B cell (primary cell): ENCODE data around the gene PPP1R14B. TPM values are rescaled to one million over a fixed set of nuclear protein-coding genes. Genes with fewer than 3 reads are reported as not detected.

Experiments used
- ATAC-seq: fragments of 200-7000 bp; cut with Tn5 transposase; one replicate; pipeline ENCODE4 v1.10.0; 2021; ENCODE audit warnings: low read depth, mild to moderate bottlenecking, moderate number of reproducible peaks, moderate library complexity
- CTCF ChIA-PET: fragments of 350-600 bp; sonication (Branson Sonifier 250); formaldehyde crosslinking; loops from one replicate; lab custom pipeline; 2021; ENCODE audit warnings: antibody characterized with exemption, inconsistent platforms; lab: Charles Lee
- POLR2A ChIA-PET: fragments of 350-600 bp; sonication (Branson Sonifier 250); formaldehyde crosslinking; loops from one replicate; lab custom pipeline; 2021; ENCODE audit warnings: antibody characterized with exemption; lab: Charles Lee
- DNase-seq: peaks from one replicate; pipeline ENCODE4 v3.0.0; 2013
- H2AFZ ChIP-seq: 2 replicates; pipeline ENCODE4 v1.6.1; 2012; ENCODE audit warnings: mild to moderate bottlenecking, low read depth, low read length; ENCODE audit not compliant: insufficient read depth, poor library complexity, severe bottlenecking
- H3K27ac ChIP-seq, 2 donors: 1 replicate in 1 of 2; 2 replicates in 1 of 2; pipeline ENCODE4 v1.5.1; 2012 to 2013; ENCODE audit warnings: low read length in 2 of 2, mild to moderate bottlenecking in 2 of 2, moderate library complexity in 1 of 2
- H3K27me3 ChIP-seq, 4 experiments: fragments of 200-600 bp in 1 of 4; sonication (generic) in 1 of 4; replicated peaks in 1 of 4; 1 replicate in 2 of 4; 2 replicates in 2 of 4; pipeline versions ENCODE4 v1.6.1 to v1.7.0; 2013 to 2016; ENCODE audit warnings: low read length in 3 of 4, mild to moderate bottlenecking in 2 of 4, mixed read lengths in 1 of 4, moderate library complexity in 1 of 4; ENCODE audit not compliant: insufficient read depth in 4 of 4, control insufficient read depth in 3 of 4; ENCODE audit errors: control extremely low read depth in 1 of 4
- H3K36me3 ChIP-seq, 2 experiments: replicated peaks in 1 of 2; 1 replicate in 1 of 2; 2 replicates in 1 of 2; pipeline versions ENCODE4 v1.6.1 to v1.7.1; 2013; ENCODE audit warnings: low read length in 1 of 2; ENCODE audit not compliant: insufficient read depth in 2 of 2, control insufficient read depth in 1 of 2; ENCODE audit errors: control extremely low read depth in 1 of 2, extremely low read depth in 1 of 2
- H3K4me1 ChIP-seq, 2 donors: fragments of 200-600 bp in 1 of 2; sonication (generic) in 1 of 2; 1 replicate in 1 of 2; 2 replicates in 1 of 2; pipeline versions ENCODE4 v1.5.1 to v1.6.1; 2013 to 2017; ENCODE audit warnings: low read length in 2 of 2; ENCODE audit not compliant: control insufficient read depth in 2 of 2, insufficient read depth in 2 of 2
- H3K4me2 ChIP-seq: replicated peaks from 2 replicates; pipeline ENCODE3; 2012; ENCODE audit warnings: mild to moderate bottlenecking, low read depth, low read length; ENCODE audit not compliant: poor library complexity, severe bottlenecking
- H3K4me3 ChIP-seq, 5 experiments: fragments of 200-600 bp in 1 of 5; sonication (generic) in 1 of 5; 1 replicate in 3 of 5; 2 replicates in 2 of 5; pipeline versions ENCODE4 v1.5.1 to v1.7.0; 2011 to 2016; ENCODE audit warnings: low read length in 4 of 5, mild to moderate bottlenecking in 4 of 5, low read depth in 2 of 5, control low read depth in 1 of 5, moderate library complexity in 1 of 5; ENCODE audit not compliant: insufficient read depth in 1 of 5; ENCODE audit errors: control extremely low read depth in 1 of 5, extremely low read depth in 1 of 5
- H3K79me2 ChIP-seq: fragments of 200-600 bp; sonication (generic); one replicate; pipeline ENCODE4 v1.6.0; 2016; ENCODE audit warnings: low read length; ENCODE audit not compliant: control insufficient read depth, insufficient read depth
- H3K9ac ChIP-seq: fragments of 200-600 bp; sonication (generic); 2 replicates; pipeline ENCODE4 v1.6.1; 2017; ENCODE audit warnings: mild to moderate bottlenecking, low read length, moderate library complexity
- H3K9me3 ChIP-seq, 3 donors: one replicate each; pipeline versions ENCODE4 v1.6.1 to v1.7.1; 2013; ENCODE audit warnings: low read length in 2 of 3; ENCODE audit not compliant: control insufficient read depth in 2 of 3, insufficient read depth in 1 of 3; ENCODE audit errors: control extremely low read depth in 1 of 3
- H4K20me1 ChIP-seq: 2 replicates; pipeline ENCODE4 v1.6.0; 2012; ENCODE audit warnings: mild to moderate bottlenecking, low read length; ENCODE audit not compliant: insufficient read depth, control insufficient read depth, poor library complexity, severe bottlenecking
- H3K27ac Mint-ChIP-seq: one replicate; pipeline ENCODE4 v1.8.0; 2021; ENCODE audit warnings: mixed read lengths
- H3K27me3 Mint-ChIP-seq: one replicate; pipeline ENCODE4 v1.8.0; 2021; ENCODE audit warnings: mixed read lengths
- H3K4me1 Mint-ChIP-seq: one replicate; pipeline ENCODE4 v1.8.0; 2021; ENCODE audit warnings: mixed read lengths
- H3K4me3 Mint-ChIP-seq: one replicate; pipeline ENCODE4 v1.8.0; 2021; ENCODE audit warnings: mixed read lengths
- H3K9me3 Mint-ChIP-seq: one replicate; pipeline ENCODE4 v1.8.0; 2022; ENCODE audit warnings: mixed read lengths; ENCODE audit not compliant: insufficient read depth
- EZH2 ChIP-seq: IDR thresholded peaks from 2 replicates; pipeline ENCODE4 v1.6.1; 2012; ENCODE audit warnings: borderline replicate concordance, low read depth, mild to moderate bottlenecking, moderate library complexity, low read length; ENCODE audit not compliant: insufficient read depth, poor library complexity, severe bottlenecking
- WGBS: methylation state at CpG from one replicate; pipeline ENCODE4 v1.1.5; 2013; ENCODE audit warnings: missing lambda C conversion rate; ENCODE audit not compliant: insufficient coverage; 5-methylcytosine and 5-hydroxymethylcytosine counted together
- intact Hi-C: fragments of 100-400 bp; cut with micrococcal nuclease; formaldehyde crosslinking; loops from one replicate; pipeline ENCODE4 v1.10.0; 2022
- polyA plus RNA-seq: library from polyadenylated mRNA; depleted of rRNA; stranded (reverse); fragments of >200 nt; gene quantifications from 2 replicates; pipeline ENCODE4 v1.2.3, GENCODE V29; 2012
- total RNA-seq, 2 donors: library from RNA; stranded (reverse); fragments of 120-200 nt in 1 of 2; gene quantifications; 1 replicate in 1 of 2; 2 replicates in 1 of 2; pipeline versions ENCODE4 v1.2.3 to v1.2.4, GENCODE V29; 2013 to 2022
- TF ChIP-seq, protein P1 (sequence below): fragments of 200-600 bp; IDR thresholded peaks from one replicate; pipeline ENCODE4 v1.8.0; 2022; ENCODE audit warnings: antibody characterized with exemption, mild to moderate bottlenecking

PPP1R14B gene
- total and polyA plus RNA-seq, 2 donors (not counting 1 experiment from before 2014, with no cell fraction given) = 41.2 to 51.0 TPM

DNA sequence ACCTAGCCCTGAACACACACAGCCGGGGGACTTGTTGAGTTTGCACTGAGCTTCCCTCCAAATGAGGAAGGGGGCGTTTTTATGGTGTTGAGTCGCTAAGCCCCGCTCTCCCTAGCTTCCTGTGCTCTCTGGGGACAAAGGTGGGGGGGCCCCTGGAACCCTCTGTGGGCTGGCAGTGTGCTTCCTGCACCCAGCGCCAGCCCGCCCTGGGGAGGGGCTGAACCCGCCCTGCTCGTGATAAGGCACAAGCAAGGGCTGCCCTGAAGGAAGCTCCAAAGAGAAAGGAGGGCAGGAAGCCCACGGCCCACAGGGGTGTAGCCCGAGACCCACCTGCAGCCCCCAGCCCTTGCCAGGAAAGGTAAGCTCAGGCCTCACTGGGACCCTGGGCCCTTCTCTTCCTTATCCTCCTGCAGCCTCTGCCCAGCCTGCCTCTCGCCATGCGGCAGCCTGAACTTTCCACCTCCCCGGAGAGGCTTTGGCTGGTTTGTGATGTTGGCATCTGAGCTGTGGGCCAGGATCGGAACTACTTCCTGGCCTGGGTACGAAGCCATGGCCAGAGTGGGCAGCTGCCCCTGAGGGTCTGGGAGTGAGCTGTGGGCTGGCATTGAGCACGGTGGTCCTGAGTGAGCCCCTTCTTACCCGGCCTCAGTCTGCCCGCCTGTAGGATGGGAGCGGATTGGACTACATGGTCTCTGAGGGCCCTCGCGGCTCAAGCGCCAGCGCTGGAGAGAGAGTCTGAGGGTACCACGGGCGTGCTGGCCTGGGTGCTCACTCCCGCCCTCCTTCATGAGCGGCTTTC, 40.1 kb downstream of the PPP1R14B start, which contains the start of gene FERMT3:
FERMT3 (plus strand) TSS at position 265 of the 799 bp plus-strand sequence. CDS start 644 bp downstream, outside the sequence.
- peaks cover 49% of the 10 kb centered on the region for H3K4me1 Mint-ChIP-seq
- Histone ChIP-seq H3K4me3 (peak within 1 kb of the TSS; percentile 69 to 95 (median 79)), H3K27ac (peak within 1 kb of the TSS; percentile 73 to 90), H3K9ac (peak within 1 kb of the TSS; percentile 93), H3K9me3 (no peaks in the 10 kb centered on the region), H3K79me2 (peaks cover 37% of the 10 kb centered on the region), H3K4me2 (peak within 1 kb of the TSS; percentile 99), H2AFZ (peak within 1 kb of the TSS; percentile 74), H4K20me1 (peaks cover 33% of the 10 kb centered on the region), H3K36me3 (peaks cover 0 to 43% of the 10 kb centered on the region in 2 experiments), H3K27me3 (no peaks in the 10 kb centered on the region), H3K4me1 (peaks cover 30 to 46% of the 10 kb centered on the region in 2 donors)
- no peaks in the 10 kb centered on the region for H3K9me3 Mint-ChIP-seq
- intact Hi-C loops = loop anchor here (1.0 to 10.0 kb wide), 5 partner anchors 20 to 448 kb away; partner anchors contain the start of genes DNAJC4, FKBP2, NUDT22 and TRPT1
- H3K27ac Mint-ChIP-seq = peak within 1 kb of the TSS; percentile 96
- H3K4me3 Mint-ChIP-seq = peak within 1 kb of the TSS; percentile 90
- TF ChIP-seq EZH2 = no peak
- TF ChIP-seq, protein P1, sequence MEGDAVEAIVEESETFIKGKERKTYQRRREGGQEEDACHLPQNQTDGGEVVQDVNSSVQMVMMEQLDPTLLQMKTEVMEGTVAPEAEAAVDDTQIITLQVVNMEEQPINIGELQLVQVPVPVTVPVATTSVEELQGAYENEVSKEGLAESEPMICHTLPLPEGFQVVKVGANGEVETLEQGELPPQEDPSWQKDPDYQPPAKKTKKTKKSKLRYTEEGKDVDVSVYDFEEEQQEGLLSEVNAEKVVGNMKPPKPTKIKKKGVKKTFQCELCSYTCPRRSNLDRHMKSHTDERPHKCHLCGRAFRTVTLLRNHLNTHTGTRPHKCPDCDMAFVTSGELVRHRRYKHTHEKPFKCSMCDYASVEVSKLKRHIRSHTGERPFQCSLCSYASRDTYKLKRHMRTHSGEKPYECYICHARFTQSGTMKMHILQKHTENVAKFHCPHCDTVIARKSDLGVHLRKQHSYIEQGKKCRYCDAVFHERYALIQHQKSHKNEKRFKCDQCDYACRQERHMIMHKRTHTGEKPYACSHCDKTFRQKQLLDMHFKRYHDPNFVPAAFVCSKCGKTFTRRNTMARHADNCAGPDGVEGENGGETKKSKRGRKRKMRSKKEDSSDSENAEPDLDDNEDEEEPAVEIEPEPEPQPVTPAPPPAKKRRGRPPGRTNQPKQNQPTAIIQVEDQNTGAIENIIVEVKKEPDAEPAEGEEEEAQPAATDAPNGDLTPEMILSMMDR = no peak
- 4% methylated on average over 24 of the region's 27 CpGs for WGBS
- ChIA-PET CTCF (interaction anchor here (1.0 to 10.3 kb wide), 18 partner anchors 10 to 446 kb away, joined by 3 to 243 read pairs (median 7); partner anchors contain the start of genes CATSPERZ, ESRRA, FKBP2 and NUDT22), POLR2A (interaction anchor here (0.6 to 4.8 kb wide), 18 partner anchors 13 to 111 kb away, joined by 3 to 78 read pairs (median 6); partner anchors contain the start of genes BAD, DNAJC4, ESRRA and FKBP2)
- peak; percentile 73 for DNase-seq
- ATAC-seq = peak; percentile 61
- no peaks in the 10 kb centered on the region for H3K27me3 Mint-ChIP-seq
